GM10266 (cell line): ENCODE measurements around the gene PARP6.
"Not testable (repeated sequence)": the region's sequence is repeated elsewhere in the genome, so short reads cannot be mapped to it uniquely, and the experiment has no call there.

Experiments
- DNase-seq: peaks from one replicate; pipeline ENCODE4 v3.0.0; 2012; ENCODE audit errors: extremely low spot score
- TF ChIP-seq, protein P1 (sequence below): IDR thresholded peaks from 2 replicates; pipeline ENCODE4 v1.5.1; 2012; ENCODE audit warnings: mild to moderate bottlenecking, low read depth; ENCODE audit not compliant: control insufficient read depth, insufficient read depth; ENCODE audit errors: missing control alignments

PARP6 gene

DNA sequence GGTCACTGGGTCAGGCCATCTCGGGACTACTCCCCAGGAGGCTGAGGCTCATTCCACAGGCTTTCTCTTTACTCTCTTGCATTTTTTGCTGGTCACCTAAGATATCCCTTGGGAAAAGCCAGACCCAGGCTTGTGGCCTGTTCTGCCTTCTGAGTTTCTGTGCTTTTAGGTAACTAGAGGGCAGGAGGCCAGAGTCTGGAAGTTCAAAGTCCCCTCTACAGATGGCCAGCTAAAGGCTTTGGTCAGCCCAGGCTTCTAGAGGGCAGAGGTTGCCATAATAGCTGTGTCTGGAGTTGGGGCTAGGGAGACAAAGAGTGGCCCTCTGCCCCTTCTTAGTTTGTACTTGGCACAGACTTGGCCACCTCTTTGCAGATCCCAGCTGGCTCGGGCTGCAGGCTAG is 8.4 kb upstream of the PARP6 start:
- TF ChIP-seq, protein P1, sequence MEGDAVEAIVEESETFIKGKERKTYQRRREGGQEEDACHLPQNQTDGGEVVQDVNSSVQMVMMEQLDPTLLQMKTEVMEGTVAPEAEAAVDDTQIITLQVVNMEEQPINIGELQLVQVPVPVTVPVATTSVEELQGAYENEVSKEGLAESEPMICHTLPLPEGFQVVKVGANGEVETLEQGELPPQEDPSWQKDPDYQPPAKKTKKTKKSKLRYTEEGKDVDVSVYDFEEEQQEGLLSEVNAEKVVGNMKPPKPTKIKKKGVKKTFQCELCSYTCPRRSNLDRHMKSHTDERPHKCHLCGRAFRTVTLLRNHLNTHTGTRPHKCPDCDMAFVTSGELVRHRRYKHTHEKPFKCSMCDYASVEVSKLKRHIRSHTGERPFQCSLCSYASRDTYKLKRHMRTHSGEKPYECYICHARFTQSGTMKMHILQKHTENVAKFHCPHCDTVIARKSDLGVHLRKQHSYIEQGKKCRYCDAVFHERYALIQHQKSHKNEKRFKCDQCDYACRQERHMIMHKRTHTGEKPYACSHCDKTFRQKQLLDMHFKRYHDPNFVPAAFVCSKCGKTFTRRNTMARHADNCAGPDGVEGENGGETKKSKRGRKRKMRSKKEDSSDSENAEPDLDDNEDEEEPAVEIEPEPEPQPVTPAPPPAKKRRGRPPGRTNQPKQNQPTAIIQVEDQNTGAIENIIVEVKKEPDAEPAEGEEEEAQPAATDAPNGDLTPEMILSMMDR, result no peak
- DNase-seq, result no peak

DNA sequence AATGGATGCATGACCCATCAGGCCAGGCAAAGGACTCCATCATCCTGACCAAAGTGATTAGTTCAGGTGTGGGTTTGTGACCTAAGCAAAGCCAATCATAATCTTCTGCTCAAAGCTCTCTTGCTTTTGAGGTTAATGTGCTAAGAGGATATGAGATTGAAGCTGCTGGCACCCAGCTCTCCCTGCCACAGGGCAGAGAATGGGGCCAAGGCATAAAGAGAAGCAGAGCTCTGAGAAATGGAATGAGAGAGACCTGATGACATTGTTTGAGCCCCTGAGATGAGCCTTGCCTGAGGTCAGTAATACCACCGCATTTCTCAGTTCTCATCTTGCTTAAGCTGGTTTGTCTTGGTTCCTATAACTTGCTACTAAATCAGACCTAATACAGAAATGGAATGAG is 6.4 kb upstream of the PARP6 start:
- TF ChIP-seq, protein P1, result no peak
- DNase-seq, result no peak

DNA sequence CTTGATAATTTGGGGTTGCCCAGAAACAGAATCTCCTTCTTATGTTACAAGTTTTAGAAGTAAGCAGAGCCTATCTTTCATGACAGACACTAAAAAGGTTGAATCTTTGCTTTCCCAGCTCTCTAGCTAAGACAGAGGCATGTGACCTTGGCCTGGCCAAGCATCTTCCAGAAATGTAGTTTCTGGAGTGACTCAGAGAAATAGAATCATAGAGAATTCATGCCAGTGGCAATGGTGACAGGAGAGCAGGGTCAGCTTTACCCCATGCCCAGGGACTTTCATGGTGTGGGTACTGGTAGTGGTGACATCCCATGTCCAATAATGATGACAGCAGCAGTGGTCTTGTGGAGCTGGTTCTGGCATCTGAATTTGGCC is 4.0 kb upstream of the PARP6 start:
- TF ChIP-seq, protein P1, result no peak
- DNase-seq, result no peak

DNA sequence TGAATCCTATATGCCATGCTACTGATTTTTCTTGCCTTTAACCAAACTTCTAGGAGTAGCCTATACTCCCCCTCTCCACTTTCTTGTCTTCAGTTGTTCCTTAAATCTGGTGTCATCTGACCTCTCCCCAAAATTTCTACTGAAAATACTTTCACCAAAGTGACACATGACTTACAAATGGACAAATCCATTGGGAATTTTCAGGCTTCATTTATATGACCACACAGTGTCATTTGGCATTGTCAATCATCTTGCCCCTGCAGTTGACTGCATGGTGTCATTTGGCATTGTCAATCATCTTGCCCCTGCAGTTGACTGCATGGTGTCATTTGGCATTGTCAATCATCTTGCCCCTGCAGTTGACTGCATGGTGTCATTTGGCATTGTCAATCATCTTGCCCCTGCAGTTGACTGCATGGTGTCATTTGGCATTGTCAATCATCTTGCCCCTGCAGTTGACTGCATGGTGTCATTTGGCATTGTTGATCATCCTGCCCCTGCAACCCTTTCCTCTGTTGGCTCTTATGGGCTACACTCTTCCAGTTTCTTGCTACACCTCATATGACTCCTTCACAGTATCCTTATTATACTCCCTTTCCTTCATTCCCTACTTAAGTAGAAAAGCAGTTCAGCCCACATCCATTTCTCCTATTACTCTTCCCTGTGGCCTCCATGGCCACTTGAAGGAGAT is 3.4 kb upstream of the PARP6 start:
- not testable (repeated sequence) for DNase-seq

DNA sequence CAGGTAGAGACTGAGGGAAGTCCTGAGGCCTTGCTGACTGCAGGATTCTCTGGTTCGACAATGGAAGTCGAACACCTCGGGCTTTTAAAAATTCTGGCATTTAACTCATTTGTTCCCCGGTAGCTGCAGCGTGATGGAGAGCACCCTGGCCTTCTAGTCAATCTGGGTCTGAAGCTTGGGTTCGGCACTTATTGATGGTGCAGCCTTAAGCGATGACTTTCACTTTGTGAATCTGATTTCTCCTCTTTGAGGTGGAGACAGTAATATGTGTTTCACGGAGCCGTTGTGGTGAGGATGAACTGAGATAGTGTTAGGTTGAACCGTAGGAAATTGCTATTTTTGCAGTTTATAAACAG is 621 bp upstream of the PARP6 start:
- DNase-seq, result no peak
- TF ChIP-seq, protein P1, result no peak

DNA sequence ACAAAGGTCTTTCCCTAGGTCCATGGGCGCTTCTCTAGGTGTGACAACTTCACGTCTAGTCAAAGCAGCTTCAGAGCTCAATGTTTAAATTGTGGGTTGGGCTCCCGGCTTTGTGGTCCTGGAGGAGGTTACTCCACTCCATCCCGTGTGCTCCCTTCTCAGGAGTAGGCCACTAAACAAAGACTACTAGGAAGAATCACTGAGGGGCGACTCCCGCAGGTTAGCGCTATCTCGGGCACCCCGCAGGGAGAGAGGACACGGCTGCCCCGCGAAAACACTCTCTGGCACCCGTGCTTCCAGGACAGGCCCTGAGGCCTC is 500 bp downstream of the PARP6 start:
- DNase-seq, result peak; percentile 48
- TF ChIP-seq, protein P1, result no peak

DNA sequence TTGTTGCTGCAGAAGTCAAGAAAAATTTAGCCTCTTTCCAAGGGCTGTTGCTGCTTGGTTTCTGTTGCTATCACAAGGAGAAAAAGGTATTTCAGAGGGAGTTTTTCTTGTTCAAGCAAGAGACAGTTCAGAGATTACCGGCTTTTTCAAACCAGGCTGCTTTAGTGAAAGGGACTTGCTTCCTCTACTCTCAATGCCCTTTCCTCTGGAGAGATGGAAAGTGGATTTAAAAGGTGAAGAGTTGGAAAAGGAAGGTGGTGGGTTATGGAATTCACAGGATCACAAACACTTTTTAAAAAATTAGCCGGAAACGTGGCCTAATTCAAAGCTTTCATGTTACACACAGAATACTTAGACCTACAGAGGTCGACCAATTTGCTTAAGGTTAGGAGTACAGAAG is 1.1 kb downstream of the PARP6 start:
- no peak for DNase-seq

More for the DNA sequence above, 1.1 kb downstream of the PARP6 start:
- TF ChIP-seq, protein P1, result no peak
